ENCODE measurements around the gene NUP35.
"Not testable (repeated sequence)": the region's sequence is repeated elsewhere in the genome, so short reads cannot be mapped to it uniquely, and the experiment has no call there.

The NUP35 gene

DNA sequence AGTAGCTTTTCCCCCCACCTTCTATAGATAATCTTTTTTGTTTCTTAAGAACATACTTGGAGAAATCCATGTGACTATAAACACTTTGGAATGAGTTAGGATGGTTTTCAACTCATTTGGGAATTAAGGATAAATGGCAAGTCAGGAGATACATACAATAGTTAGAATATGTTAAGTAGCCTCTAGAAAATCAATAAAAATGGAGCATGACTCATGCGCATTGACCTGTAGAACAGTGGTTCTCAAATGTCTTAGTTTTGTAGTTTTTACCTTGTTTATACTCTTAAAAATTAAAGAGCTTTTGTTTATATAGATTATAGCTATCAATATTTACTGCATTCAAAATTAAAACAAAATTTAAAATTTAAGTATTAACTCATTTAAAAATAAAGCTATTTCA is 24.7 kb downstream of the NUP35 start:
- DNase-seq: no peak

DNA sequence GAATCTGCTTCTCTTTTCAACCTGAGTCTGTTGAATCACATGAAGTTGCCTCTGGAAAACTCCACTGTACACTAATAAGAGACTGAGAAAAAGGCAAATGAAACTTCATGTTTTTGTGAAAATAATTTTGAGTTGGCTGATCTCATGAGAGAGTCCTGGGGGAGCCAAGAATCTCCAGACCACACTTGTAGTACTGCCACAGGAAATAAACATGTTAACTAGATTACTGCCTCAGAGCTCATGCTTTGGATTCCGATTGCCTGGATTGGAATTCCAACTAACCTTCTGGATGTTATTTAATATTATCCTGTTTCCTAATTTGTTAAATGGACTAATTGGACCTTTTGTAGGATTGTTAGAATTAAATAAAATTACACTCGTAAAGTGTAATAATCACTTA is 25.2 kb downstream of the NUP35 start:
- DNase-seq: no peak

DNA sequence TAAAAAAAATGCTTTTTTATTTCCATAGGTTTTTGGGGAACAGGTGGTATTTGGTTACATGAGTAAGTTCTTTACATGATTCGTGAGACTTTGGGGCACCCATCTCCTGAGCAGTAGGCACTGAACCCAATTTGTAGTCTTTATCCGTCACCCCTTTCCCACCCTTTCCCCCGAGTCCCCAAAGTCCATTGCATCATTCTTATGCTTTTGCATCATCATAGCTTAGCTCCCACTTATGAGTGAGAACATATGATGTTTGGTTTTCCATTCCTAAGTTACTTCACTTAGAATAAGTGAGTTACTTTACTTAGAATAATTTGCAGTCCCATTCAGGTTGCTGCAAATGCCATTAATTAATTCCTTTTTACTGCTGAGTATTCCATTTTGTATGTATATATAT is 28.0 kb downstream of the NUP35 start:
- not testable (repeated sequence) for DNase-seq

DNA sequence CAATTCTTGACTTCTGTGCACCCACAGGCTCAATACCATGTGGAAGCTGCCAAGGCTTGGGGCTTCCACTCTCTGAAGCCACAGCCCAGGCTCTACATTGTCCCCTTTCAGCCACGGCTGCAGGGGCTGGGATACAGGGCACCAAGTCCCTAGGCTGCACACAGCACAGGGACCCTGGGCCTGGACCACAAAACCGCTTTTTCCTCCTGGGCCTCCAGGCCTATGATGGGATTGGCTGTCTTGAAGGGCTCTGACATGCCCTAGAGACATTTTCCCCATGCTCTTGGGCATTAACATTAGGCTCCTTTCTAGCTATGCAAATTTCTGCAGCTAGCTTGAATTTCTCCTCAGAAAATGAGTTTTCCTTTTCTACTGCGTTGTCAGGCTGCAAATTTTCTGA is 29.7 kb downstream of the NUP35 start:
- DNase-seq: no peak

DNA sequence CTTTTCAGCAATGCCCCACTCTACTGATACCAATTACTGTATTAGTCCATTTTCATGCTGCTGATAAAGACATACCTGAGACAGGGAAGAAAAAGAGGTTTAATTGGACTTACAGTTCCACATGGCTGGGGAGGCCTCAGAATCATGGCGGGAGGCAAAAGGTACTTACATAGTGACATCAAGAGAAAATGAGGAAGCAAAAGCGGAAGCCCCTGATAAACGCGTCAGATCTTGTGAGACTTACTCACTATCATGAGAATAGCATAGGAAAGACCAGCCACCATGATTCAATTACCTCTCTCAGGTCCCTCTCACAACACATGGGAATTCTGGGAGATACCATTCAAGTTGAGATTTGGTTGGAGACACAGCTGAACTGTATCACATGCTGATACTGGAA is 30.5 kb downstream of the NUP35 start:
- not testable (repeated sequence) for DNase-seq

DNA sequence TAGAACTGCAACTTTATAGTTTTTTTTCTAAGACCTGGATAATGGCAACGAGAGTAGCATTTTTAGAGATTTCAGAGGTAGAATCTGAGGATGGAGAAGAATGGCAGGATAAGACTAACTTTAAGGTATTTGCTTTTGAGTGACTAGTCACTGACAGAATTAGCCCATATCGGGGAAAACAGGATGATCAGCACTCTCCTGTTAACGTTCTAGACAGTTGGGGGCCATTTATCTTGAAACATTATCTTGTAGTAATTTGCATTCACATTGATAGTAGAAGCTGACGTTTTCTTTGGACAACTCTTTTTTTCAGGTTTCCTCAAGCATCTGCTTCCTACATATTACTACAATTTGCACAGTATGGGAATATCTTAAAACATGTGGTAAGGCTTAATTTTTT is 32.9 kb downstream of the NUP35 start:
- no peak for DNase-seq

DNA sequence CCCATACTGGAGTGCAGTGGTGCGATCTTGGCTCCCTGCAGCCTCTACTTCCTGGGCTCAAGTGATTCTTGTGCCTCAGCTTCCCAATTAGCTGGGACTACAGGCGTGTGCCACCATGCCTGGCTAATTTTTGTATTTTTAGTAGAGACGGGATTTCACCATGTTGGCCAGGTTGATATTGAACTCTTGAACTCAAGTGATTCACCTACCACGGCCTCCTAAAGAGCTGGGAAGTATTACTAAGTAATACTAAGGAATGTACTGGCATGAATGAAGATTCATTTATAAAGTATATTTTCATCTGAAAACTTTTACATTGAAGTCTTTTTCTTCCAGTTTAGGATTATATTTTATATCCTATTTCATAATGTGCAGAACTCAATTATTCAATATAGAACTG is 38.1 kb downstream of the NUP35 start:
- DNase-seq: no peak

DNA sequence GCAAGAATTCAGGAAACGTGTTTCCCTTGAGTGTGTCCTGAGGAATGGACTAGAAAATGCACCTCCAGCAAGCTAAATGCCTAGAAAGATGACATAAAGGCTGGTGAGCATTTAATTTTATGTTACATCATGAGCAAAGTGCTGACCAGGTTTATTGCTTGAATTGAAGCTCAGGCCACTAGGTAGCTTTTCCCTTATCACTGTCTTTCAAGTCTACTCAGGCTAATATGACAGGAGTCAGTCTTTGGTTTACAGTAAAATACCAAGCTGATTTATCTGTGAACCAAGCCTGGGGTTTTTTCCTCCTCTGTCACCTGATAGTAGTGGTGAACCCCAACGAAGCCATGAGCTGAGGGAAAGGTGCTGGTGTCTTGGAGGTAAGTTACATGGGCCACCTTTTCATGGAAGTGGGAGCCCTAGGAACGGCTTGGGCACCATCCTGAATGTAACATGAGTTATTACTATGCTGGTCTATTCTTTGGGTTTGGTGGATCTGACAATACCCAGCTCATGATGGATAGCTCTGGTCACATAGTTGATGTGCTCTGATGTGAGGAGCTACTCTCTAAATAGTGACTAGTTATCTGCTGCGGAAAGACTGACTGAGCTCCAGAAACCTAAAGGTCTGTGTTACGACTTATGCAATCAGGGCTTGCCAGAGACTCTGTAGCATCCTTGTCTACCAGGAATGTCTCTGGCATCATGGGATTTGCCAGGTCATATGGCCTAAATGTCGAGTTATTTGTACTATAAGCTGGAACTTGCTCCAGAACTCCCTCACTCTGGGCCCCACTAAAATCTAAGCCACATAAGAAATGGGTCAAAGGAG is 39.8 kb downstream of the NUP35 start:
- no peak for DNase-seq

DNA sequence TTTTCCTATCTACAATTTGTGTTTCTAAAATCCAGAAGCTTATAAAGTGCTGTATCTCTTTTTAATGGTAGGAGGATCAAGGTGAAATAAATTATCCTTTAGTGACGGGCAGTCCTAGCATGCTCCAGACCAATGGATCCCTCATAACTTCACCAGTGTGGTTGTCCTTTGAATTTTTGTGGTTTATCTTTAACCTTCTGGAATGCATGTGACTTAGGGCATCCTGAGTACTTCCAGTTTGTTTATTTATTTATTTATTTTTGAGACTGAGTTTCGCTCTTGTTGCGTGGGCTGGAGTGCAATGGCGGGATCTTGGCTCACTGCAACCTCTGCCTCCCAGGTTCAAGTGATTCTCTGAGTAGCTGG is 40.4 kb downstream of the NUP35 start:
- DNase-seq: no peak

DNA sequence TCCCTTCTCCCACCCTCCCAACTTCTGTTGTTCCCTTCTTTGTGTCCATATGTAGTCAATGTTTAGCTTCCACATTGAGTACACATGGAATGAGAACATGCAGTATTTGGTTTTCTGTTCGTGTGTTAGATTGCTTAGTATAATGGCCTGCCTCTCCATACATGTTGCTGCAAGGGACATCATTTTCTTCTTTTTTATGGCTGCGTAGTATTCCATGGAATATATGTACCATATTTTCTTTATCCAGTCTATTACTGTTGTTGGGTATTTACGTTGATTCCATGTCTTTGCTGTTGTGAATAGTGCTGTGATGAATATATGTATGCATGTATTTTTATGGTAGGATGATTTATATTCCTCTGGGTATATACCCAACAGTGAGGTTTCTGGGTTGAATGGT is 42.0 kb downstream of the NUP35 start:
- DNase-seq: no peak

DNA sequence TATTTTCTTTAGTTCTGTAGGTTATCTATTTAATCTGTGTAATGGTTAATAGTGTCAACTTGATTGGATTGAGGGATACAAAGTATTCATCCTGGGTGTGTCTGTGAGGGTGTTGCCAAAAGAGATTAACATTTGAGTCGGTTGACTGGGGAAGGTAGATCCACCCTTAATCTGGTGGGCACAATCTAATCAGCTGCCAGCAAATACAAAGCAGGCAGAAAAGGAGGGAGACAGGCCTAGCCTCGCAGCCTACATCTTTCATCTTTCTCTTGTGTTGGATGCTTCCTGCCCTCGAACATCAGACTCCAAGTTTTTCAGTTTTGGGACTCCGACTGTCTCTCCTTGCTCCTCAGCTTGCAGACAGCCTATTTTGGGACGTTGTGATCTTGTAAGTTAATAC is 42.7 kb downstream of the NUP35 start:
- not testable (repeated sequence) for DNase-seq

DNA sequence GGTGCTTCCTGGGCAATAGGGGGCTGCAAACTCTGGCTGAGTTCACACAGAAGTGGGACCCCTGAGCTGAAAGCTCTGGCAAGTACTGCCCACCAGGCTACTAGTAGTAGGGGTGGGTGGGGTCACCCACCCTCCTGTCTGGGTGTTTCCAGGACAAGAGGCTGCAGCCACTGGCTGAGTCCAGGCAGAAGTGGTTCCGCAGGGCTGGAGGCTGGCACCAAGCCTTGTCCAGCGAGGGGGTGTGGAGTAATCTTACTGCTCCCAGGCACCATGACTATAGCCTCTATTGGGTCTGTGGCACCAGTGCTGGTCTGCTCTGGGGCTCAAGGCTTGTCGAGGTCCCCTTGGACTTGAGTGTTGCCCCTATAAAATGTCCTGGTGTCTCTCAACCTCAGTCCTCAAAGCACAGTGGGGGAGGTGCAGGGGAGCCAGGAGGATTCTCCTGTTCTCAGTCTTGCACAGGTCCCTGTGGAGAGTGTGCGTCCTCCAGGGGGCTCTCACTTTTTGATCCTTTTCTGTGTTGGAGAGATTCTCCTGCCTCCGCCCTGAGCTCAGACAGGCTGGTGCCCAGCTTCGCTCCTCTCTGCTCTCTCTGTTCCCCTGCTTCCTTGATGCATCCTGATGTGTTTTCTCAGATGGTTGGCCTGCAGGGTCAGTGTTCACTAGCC is 48.1 kb downstream of the NUP35 start:
- DNase-seq: no peak

DNA sequence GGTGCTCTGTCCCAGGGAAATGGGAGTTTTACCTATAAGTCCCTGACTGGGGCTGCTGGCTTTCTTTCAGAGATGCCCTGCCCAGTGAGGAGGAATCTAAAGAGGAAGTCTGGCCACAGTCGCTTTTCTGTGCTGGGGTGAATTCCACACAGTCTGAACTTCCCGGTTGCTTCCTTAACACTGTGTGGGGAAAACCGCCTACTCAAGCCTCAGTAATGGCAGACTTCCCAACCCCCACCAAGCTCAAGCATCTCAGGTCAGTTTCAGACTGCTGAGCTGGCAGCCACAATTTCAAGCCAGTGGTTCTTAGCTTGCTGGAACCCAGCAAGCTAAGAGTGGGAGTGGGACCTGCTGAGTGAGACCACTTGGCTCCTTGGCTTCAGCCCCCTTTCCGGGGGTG is 54.9 kb downstream of the NUP35 start:
- DNase-seq: no peak

DNA sequence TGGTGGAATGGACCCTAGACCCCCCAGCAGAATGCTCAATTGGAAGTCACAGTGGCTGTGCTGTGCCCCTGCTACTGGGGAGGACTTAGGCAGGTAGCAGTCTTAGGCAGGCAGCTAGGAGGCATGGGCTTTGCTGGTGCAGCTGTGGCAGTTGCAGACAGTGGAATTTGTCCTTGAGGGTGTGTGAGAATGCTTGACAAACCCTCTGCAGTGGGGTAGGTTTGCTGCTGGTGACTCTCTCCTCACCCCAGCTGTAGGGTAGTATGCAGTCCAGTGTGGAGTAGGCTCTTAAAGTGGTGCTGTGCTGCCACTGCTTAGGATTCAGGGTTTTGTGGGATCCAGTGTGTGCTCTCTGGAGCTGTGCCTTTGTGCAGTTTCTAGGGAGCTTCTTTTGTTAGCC is 61.3 kb downstream of the NUP35 start:
- no peak for DNase-seq

DNA sequence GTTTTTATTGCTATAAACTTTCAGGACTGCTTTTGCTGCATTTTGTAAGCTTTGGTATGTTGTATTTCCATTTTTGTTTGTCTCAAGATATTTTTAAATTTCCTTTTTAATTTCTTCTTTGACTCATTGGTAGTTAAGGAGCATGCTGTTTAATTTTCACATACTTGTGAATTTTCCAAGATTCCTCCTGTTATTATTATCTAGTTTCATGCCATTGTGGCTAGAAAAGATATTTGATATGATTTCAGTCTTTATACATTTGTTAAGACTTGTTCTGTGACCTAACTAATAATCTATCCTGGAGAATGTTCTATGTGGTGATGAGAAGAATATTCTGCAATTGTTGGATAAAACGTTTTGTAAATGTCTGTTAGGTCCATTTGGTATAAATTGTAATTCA is 62.1 kb downstream of the NUP35 start:
- DNase-seq: no peak

DNA sequence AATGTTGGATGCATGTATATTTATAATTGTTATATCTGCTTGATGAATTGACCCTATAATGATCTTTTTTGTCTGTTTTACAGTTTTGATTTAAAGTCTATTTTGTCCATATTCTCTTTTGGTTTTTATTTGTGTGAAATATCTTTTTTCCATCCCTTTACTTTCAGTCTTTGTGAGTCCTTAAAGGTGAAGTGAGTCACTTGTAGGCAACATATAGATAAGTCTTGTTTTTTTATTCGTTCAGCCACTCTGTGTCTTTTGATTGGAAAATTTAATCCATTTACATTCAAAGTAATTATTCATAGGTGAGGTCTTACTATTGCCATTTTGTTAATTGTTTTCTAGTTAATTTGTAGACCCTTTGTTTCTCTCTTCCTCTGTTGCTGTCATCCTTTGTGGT is 62.5 kb downstream of the NUP35 start:
- no peak for DNase-seq

DNA sequence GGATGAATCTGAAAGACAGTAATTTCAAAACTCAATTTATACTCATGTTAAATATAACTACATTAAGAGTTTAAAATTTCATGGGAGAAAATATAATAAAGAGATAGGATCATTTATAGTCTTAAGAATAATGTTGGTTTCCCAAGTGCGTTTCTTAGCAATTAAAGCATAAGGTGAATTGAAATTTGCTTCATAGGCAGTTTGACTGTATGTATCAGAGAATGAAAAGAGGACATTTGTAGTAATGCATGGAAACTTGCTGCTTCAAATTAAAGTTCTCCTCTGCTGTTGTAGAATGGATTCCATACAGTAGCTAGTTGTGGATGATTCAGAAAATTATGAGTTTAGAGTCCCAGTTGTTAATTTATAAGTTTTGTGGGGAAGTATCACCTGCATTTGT is 68.1 kb downstream of the NUP35 start:
- no peak for DNase-seq

DNA sequence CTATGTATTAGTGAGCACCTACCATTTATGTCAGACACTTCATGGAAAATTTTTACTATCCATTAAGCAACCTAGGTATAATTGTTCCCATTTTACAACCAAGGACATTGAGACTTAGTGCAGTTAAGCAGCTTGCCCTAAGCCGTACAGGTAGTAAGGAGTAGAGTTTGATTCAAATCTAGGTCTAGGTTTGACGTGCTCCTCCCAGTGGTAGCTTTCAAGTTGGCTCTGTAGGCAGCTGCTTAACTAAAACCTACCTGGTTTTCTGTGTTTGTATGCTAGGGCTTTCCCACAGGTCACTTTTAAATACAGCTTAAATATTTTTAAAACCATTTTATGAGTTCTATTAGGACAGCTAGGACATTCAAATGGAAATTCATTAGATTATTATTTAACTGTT is 69.7 kb downstream of the NUP35 start:
- no peak for DNase-seq

DNA sequence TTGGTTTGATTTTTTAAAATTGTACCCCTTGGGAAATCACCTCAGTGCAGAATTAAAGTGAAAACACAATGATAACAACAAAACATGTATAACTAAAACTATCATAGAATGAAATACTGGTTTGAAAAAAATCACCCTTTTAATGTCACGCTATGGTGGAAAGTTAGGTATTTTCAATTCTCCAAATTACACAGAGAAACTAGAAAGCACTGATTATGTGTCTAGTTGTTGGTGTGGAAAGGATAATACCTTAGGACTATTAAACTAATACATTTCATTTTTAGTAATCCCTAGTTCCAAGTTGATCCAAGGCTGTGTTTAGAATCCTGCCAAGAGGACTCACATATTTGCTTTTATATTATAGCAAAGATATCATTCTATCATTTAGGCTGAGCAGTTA is 71.2 kb downstream of the NUP35 start:
- DNase-seq: no peak

DNA sequence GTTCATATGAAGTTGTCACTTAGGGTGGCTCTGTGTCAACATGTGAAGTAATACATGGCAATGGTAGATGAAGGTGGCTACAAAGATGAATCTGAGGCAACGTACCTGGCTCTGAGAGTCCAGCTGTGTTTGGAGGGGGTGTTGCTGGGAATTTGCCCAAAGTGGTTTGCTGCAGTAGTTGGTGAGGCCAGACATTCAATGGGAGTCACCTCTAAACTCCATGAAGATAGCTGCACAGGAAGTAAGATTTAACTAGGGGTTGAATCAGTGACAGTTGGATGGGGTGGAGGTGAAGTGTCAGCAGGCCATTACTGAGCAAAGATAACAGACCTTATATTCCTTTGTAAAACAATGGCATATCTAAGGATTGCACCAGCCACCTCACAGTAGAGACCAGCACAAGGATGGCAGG is 71.8 kb downstream of the NUP35 start:
- no peak for DNase-seq

DNA sequence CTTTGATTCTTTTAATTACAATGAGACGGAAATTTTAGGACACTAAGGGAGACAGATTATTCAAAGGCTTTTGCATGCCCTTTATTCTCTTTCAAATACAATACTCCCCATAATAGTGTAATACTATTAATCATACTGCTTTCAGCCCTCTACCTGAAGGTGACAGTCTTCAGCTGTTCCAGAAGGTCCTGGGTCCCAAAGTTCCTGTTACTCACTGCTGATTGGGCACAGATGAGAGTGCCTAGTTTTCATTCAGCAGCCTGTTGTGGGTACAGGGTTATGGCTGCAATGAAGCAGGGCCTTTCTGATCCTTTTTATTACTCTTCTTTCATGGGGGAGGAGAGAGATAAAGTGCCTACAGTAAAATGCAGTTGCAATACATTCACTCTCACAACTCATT is 80.2 kb downstream of the NUP35 start:
- no peak for DNase-seq

DNA sequence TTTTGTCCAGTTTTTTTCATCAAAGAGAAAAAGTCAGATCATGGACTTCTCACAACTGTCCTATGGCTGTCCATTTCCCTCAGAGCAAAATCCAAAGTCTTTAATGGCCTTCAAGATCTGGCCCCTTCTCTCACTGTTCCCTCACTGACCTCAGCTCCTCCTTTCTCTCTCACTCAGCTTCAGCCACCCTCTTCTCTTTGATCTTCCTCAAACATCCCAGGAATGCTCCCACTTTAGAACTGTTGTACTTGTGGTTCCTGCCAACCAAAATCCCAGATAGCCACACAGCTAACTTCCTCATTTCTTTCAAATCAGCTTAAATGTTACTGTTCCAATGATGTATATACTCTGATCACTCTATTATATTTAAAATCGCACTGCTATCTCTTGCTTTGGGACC is 82.9 kb downstream of the NUP35 start:
- DNase-seq: no peak

DNA sequence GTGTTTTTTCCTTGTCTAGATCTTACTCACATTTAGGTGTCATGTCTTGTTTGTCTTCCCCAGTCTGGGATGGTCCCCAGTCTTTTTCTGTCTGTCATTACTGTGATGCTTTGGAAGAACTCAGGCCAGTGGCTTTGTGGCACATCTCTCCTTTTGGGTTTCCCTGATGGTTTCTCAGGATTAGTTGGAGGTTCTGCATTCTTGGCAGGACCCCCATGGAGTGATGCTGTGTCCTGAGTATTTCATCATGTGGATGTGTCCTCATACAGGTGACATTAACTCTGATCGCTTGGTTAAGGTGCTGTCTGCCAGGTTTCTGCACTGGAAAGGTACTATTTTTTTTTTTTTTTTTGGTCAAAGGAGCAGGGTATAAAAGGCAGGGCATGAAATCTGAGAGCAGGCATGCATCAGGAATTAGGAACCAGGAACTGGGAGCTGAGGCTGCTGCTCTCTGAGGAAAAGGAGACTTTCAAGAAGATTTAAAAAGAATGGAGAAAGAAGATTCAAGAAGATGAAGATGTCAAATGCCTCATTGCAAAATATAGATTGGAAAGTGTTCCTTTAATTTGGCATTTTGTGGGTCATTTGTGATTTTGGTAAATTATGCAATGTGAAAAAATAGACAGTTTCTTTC is 85.3 kb downstream of the NUP35 start:
- no peak for DNase-seq

Measured in activated CD4-positive, alpha-beta T cell treated with anti-CD3 and anti-CD28 coated beads for 1 hour (primary cell).